Measurements from ENCODE around the gene VANGL1. TPM values are rescaled to one million over a fixed set of nuclear protein-coding genes. Genes with fewer than 3 reads are reported as not detected.

Gene VANGL1
- total RNA-seq, 1 experiment from 2014 or later = 13.6 TPM

GRCh38 chr1:115726570-115726969 lies 84.8 kb downstream of the VANGL1 start:
- Histone ChIP-seq H3T11ph (ENCODE audit: low read length) (no peak overlapping the region), H4K8ac (replicated peaks; ENCODE audit: insufficient read length, low read depth, low read length) (no peak overlapping the region), H3K23me2 (ENCODE audit: insufficient read length, low read depth, low read length, poor library complexity, severe bottlenecking) (no peaks in the 10 kb centered on the region), H3K4ac (ENCODE audit: low read depth, low read length) (no peak overlapping the region), H3K4me2 (ENCODE audit: insufficient read depth, insufficient read length, low read length) (no peak overlapping the region), H3K79me1 (ENCODE audit: insufficient read depth, low read depth, low read length, poor library complexity, severe bottlenecking) (no peaks in the 10 kb centered on the region), H2BK20ac (ENCODE audit: low read depth, low read length, poor library complexity, severe bottlenecking) (no peak overlapping the region), H3K27ac (ENCODE audit: insufficient read length, low read depth, low read length) (no peak overlapping the region), H3K4me1 (ENCODE audit: insufficient read depth, low read length) (no peaks in the 10 kb centered on the region), H3K27me3 (ENCODE audit: insufficient read depth, low read length) (no peaks in the 10 kb centered on the region), H4K5ac (ENCODE audit: insufficient read length, low read depth, low read length) (no peak overlapping the region), H4K20me1 (ENCODE audit: control insufficient read depth, insufficient read depth, insufficient read length) (no peaks in the 10 kb centered on the region), H2AFZ (ENCODE audit: low read length) (no peak overlapping the region), H2AK5ac (ENCODE audit: insufficient read length, low read length) (no peak overlapping the region), H3K9me3 (ENCODE audit: control insufficient read depth, low read depth, low read length) (no peaks in the 10 kb centered on the region), H2BK5ac (ENCODE audit: insufficient read length, low read length) (no peak overlapping the region), H3K23ac (ENCODE audit: insufficient read length, low read depth, low read length) (no peak overlapping the region), H2BK12ac (ENCODE audit: insufficient read length, low read depth, low read length) (no peak overlapping the region), H4K91ac (ENCODE audit: insufficient read length, low read depth, low read length) (no peak overlapping the region), H3K18ac (ENCODE audit: insufficient read length, low read depth, low read length) (no peak overlapping the region), H3K56ac (ENCODE audit: insufficient read length, low read depth, low read length) (no peak overlapping the region), H3K79me2 (ENCODE audit: insufficient read depth, low read length) (no peaks in the 10 kb centered on the region), H3K14ac (ENCODE audit: insufficient read depth, low read length) (no peak overlapping the region), H2BK120ac (ENCODE audit: low read depth, low read length, poor library complexity, severe bottlenecking) (no peak overlapping the region), H3K9ac (ENCODE audit: extremely low read depth, insufficient read length, low read length) (no peak overlapping the region), H2BK15ac (ENCODE audit: low read depth, low read length) (no peak overlapping the region)
- H3K4me3 Mint-ChIP-seq = no peak overlapping the region
- no peaks in the 10 kb centered on the region for H3K27me3 Mint-ChIP-seq (ENCODE audit: low read depth)
- DNase-seq = no peak
- no peaks in the 10 kb centered on the region for H3K9me3 Mint-ChIP-seq
- no peak overlapping the region for H3K27ac Mint-ChIP-seq
- TF ChIP-seq, protein P1, sequence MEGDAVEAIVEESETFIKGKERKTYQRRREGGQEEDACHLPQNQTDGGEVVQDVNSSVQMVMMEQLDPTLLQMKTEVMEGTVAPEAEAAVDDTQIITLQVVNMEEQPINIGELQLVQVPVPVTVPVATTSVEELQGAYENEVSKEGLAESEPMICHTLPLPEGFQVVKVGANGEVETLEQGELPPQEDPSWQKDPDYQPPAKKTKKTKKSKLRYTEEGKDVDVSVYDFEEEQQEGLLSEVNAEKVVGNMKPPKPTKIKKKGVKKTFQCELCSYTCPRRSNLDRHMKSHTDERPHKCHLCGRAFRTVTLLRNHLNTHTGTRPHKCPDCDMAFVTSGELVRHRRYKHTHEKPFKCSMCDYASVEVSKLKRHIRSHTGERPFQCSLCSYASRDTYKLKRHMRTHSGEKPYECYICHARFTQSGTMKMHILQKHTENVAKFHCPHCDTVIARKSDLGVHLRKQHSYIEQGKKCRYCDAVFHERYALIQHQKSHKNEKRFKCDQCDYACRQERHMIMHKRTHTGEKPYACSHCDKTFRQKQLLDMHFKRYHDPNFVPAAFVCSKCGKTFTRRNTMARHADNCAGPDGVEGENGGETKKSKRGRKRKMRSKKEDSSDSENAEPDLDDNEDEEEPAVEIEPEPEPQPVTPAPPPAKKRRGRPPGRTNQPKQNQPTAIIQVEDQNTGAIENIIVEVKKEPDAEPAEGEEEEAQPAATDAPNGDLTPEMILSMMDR (conservative IDR thresholded peaks at IDR 0.05) = no peak
- H3K36me3 Mint-ChIP-seq (ENCODE audit: insufficient read depth in 1 of 3, low read depth in 3 of 3) = no peaks in the 10 kb centered on the region
- H3K4me1 Mint-ChIP-seq = peaks cover 8 to 9% of the 10 kb centered on the region in 2 experiments

Data from H9 (cell line).